Thyroid gland (tissue), 4 donors: ENCODE results near the gene RAB37. TPM values are rescaled to one million over a fixed set of nuclear protein-coding genes. Genes with fewer than 3 reads are reported as not detected.

Experiments
- DNase-seq, 2 donors: peaks; one replicate each; pipeline ENCODE4 v3.0.0-alpha.2; 2019
- H3K27ac ChIP-seq, 3 donors: fragments of 200-600 bp; sonication (generic); 1 replicate in 2 of 3; 2 replicates in 1 of 3; pipeline ENCODE4 v1.5.1; 2016 to 2019; ENCODE audit warnings: mild to moderate bottlenecking in 1 of 3, moderate library complexity in 1 of 3
- H3K27me3 ChIP-seq: fragments of 200-600 bp; sonication (generic); one replicate; pipeline ENCODE4 v1.5.1; 2019
- H3K36me3 ChIP-seq, 2 donors: fragments of 200-600 bp; sonication (generic); one replicate each; pipeline ENCODE4 v1.5.1; 2016 to 2019
- H3K4me1 ChIP-seq, 2 donors: fragments of 200-600 bp; sonication (generic); one replicate each; pipeline ENCODE4 v1.5.1; 2017 to 2019
- H3K4me3 ChIP-seq, 3 donors: fragments of 200-600 bp; sonication (generic); replicated peaks in 1 of 3; 1 replicate in 2 of 3; 2 replicates in 1 of 3; pipeline ENCODE4 v1.5.1; 2016; ENCODE audit warnings: mild to moderate bottlenecking in 1 of 3
- H3K9me3 ChIP-seq: fragments of 200-600 bp; sonication (generic); one replicate; pipeline ENCODE4 v1.5.1; 2017
- POLR2A ChIP-seq, 2 donors: fragments of 450-650 bp; IDR thresholded peaks; one replicate each; pipeline ENCODE4 v1.6.1; 2017; ENCODE audit warnings: antibody characterized with exemption in 2 of 2, mild to moderate bottlenecking in 2 of 2, moderate library complexity in 1 of 2
- WGBS, 2 donors: methylation state at CpG; one replicate each; pipeline ENCODE4 v1.1.5; 2017; 5-methylcytosine and 5-hydroxymethylcytosine counted together
- intact Hi-C: fragments of 100-400 bp; cut with DNase I; formaldehyde crosslinking; loops from one replicate; pipeline ENCODE4 v1.15.1; 2023
- total RNA-seq, 4 donors: library from RNA; depleted of rRNA; stranded (reverse); fragments of >200 nt; gene quantifications; one replicate each; pipeline ENCODE4 v1.2.3, GENCODE V29; 2016
- TF ChIP-seq, protein P1 (sequence below), 6 experiments: fragments of 200-600 bp in 3 of 6; fragments of 450-650 bp in 3 of 6; sonication (generic) in 3 of 6; IDR thresholded peaks; one replicate each; pipeline ENCODE4 v1.5.1; 2016 to 2019; ENCODE audit warnings: antibody characterized with exemption in 6 of 6, mild to moderate bottlenecking in 2 of 6, inconsistent platforms in 1 of 6, moderate library complexity in 1 of 6

Gene RAB37
- total RNA-seq, 4 donors from 2014 or later = 0.33 to 1.8 (median 0.39) TPM

DNA sequence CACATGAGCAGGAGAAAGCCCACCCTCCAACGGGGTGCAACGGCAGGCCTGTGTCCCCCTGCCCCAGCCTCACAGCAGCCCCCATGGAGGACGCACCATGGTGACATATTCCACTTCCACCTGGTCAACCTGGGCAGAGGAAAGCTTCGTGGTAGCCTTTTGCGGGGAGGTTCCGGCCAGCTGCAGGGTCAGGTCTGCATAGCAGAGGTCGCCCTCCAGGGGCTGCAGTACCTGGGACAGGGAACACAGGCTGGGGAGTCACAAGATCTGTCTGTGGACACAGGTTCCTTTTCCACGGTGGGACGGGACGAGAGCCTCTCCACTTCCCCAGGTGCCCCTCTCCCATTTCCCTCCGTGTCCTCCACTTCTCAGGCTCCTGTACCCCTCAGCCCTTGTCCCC, 41.4 kb upstream of the RAB37 start:
- Histone ChIP-seq H3K36me3 (no peaks in the 10 kb centered on the region), H3K27ac (no peak overlapping the region), H3K9me3 (no peaks in the 10 kb centered on the region), H3K4me3 (no peak overlapping the region), H3K4me1 (no peaks in the 10 kb centered on the region), H3K27me3 (no peaks in the 10 kb centered on the region)
- DNase-seq = no peak
- 85 to 93% methylated on average over 8 to 11 of the region's 11 CpGs for WGBS, 2 donors
- TF ChIP-seq, protein P1, sequence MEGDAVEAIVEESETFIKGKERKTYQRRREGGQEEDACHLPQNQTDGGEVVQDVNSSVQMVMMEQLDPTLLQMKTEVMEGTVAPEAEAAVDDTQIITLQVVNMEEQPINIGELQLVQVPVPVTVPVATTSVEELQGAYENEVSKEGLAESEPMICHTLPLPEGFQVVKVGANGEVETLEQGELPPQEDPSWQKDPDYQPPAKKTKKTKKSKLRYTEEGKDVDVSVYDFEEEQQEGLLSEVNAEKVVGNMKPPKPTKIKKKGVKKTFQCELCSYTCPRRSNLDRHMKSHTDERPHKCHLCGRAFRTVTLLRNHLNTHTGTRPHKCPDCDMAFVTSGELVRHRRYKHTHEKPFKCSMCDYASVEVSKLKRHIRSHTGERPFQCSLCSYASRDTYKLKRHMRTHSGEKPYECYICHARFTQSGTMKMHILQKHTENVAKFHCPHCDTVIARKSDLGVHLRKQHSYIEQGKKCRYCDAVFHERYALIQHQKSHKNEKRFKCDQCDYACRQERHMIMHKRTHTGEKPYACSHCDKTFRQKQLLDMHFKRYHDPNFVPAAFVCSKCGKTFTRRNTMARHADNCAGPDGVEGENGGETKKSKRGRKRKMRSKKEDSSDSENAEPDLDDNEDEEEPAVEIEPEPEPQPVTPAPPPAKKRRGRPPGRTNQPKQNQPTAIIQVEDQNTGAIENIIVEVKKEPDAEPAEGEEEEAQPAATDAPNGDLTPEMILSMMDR (IDR thresholded peaks at IDR 0.05) = no peak
- TF ChIP-seq POLR2A (IDR thresholded peaks at IDR 0.05) = no peak
- intact Hi-C loops = no loop called here

DNA sequence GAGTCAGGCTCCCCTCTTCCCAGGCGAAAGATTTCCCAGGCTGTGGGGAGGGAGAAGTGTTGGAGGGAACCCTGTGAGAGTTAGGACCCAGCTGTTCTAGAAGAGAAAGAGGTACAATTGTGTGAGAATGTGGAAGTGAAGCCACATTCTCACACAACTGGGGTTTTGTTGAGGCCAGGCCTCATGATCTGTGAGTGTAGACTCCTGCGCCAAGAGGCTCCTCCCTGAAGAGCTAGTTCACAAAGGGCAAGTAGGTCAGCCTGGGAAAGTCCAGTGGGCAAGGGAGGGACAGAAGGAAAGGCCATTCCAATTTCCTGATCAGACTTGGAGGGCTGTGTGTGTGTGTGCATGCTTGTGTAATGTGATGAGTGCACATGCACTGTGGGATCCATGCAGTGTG, 39.5 kb upstream of the RAB37 start:
- no peaks in the 10 kb centered on the region for H3K4me1 ChIP-seq
- no peak for DNase-seq
- intact Hi-C loops = no loop called here
- 80 to 90% methylated on average over 2 of the region's 2 CpGs for WGBS, 2 donors
- H3K4me3 ChIP-seq = no peak overlapping the region
- H3K27ac ChIP-seq = no peak overlapping the region
- no peak for TF ChIP-seq POLR2A (IDR thresholded peaks at IDR 0.05)
- TF ChIP-seq, protein P1 (IDR thresholded peaks at IDR 0.05) = no peak
- H3K27me3 ChIP-seq = no peaks in the 10 kb centered on the region
- no peaks in the 10 kb centered on the region for H3K9me3 ChIP-seq
- no peaks in the 10 kb centered on the region for H3K36me3 ChIP-seq

DNA sequence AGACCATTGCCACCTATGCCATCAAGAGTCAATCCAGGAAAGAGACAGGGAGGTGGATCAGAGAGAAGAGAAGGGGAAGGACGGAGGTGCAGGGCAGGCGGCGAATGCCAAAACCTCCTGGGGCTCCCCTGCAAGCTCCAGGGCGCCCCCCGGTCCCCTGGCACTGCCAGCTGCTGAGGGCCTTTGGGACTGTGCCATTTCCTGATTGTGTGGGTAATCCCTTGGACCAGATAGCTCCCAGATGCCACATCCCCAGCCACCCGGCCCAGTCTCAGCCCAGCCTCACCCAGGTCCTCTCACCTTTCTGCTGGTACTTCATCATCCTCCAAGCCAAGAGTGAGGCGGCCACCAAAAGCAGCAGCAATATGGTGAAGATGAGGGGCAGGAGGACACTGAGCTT, 39.0 kb upstream of the RAB37 start:
- Histone ChIP-seq H3K27ac (no peak overlapping the region), H3K27me3 (no peaks in the 10 kb centered on the region), H3K9me3 (no peaks in the 10 kb centered on the region), H3K4me1 (no peaks in the 10 kb centered on the region), H3K4me3 (no peak overlapping the region), H3K36me3 (no peaks in the 10 kb centered on the region)
- no peak for DNase-seq
- TF ChIP-seq, protein P1 (IDR thresholded peaks at IDR 0.05) = no peak
- no peak for TF ChIP-seq POLR2A (IDR thresholded peaks at IDR 0.05)
- intact Hi-C loops = no loop called here
- WGBS, 2 donors = 94 to 97% methylated on average over 6 to 7 of the region's 7 CpGs

DNA sequence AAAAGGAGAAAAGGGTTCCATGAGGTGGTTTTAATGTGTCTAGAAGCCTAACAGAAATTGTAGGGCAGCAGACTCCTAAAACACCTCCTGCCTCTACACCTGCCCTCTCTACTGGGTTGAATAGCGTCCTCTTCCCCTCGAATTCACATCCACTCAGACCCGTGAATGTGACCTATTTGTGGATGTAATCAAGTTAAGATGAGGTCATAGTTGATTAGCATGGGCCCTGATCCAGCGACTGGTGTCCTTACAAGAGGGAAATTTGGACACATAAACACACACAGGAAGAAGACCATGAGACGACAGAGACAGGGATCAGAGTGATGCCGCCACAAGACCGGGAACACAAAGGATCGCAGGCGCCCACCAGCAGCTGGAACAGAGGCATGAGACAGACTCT, 37.8 kb upstream of the RAB37 start:
- no peaks in the 10 kb centered on the region for H3K36me3 ChIP-seq
- no peaks in the 10 kb centered on the region for H3K27me3 ChIP-seq
- WGBS, 2 donors = 80 to 90% methylated on average over 9 of the region's 9 CpGs
- DNase-seq = no peak
- TF ChIP-seq, protein P1 (IDR thresholded peaks at IDR 0.05) = no peak
- no peak for TF ChIP-seq POLR2A (IDR thresholded peaks at IDR 0.05)
- peaks cover 0 to 4% of the 10 kb centered on the region in 2 donors for H3K4me1 ChIP-seq
- no peaks in the 10 kb centered on the region for H3K9me3 ChIP-seq
- intact Hi-C loops = no loop called here
- no peak overlapping the region for H3K4me3 ChIP-seq
- no peak overlapping the region for H3K27ac ChIP-seq

DNA sequence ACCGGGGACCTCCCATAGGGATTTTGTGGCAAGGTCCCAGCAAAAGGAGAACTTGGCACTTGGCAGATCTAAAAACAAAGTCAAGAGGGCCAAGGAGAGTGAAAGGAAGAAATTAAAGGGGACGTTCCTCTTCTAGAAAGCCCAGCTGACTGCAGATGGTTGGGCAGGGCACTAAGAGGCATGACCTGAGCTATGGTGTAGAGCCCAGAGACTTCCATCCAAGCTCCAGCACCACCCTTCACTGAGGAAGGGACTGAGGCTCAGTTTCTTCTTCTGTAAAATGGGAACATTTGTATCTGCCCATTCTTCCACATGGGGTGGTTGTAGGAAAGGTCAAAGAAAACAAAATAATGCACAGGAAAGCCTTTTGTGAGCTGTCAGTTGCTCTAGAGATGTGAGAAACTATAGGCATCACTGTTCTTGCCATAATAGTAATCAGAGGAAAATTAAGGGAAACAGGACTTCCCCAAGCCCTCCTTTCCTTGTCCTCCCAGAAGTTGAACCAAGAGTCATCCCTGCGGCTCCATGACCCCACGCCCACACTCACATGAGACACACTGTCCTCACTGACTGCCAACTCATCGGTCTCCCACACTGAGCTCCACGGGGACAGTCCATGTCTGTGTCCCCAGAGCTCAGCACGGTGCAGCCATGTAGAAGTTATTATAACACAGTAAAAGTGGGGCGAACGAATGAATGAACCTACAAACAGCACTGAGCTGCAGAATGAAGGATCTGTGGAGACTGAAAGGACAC, 34.8 kb upstream of the RAB37 start:
- Histone ChIP-seq H3K36me3 (no peaks in the 10 kb centered on the region), H3K27ac (no peak overlapping the region), H3K4me3 (no peak overlapping the region), H3K4me1 (peaks cover 4 to 10% of the 10 kb centered on the region in 2 donors), H3K27me3 (no peaks in the 10 kb centered on the region), H3K9me3 (no peaks in the 10 kb centered on the region)
- WGBS, 2 donors = 60 to 75% methylated on average over 9 of the region's 9 CpGs
- no peak for DNase-seq
- intact Hi-C loops = no loop called here
- TF ChIP-seq, protein P1 (IDR thresholded peaks at IDR 0.05) = no peak
- TF ChIP-seq POLR2A (IDR thresholded peaks at IDR 0.05) = no peak
